Small intestine (tissue), 7 donors: Measurements from ENCODE around the gene PRKN. TPM values are rescaled to one million over a fixed set of nuclear protein-coding genes. Genes with fewer than 3 reads are reported as not detected.

ENCODE experiments used
- DNase-seq, 2 donors: peaks; one replicate each; pipeline versions ENCODE4 v3.0.0 to v3.0.0-alpha.2; 2013
- FAIRE-seq: peaks from 2 replicates; lab custom pipeline; 2012; peaks lifted over from hg19 to GRCh38; lab: Jason Lieb, UNC
- H3K27ac ChIP-seq, 3 donors: one replicate each; pipeline ENCODE4 v1.5.1; 2013; ENCODE audit warnings: low read length in 2 of 3, mild to moderate bottlenecking in 2 of 3, control low read depth in 1 of 3, inconsistent platforms in 1 of 3, low read depth in 1 of 3, moderate library complexity in 1 of 3
- H3K27me3 ChIP-seq, 3 donors: one replicate each; pipeline ENCODE4 v1.6.1; 2013; ENCODE audit warnings: low read length in 3 of 3, inconsistent platforms in 1 of 3; ENCODE audit not compliant: control insufficient read depth in 3 of 3, insufficient read depth in 3 of 3
- H3K36me3 ChIP-seq, 3 donors: one replicate each; pipeline ENCODE4 v1.6.1; 2013; ENCODE audit warnings: low read length in 3 of 3, inconsistent platforms in 1 of 3, low read depth in 1 of 3, mild to moderate bottlenecking in 1 of 3, moderate library complexity in 1 of 3; ENCODE audit not compliant: control insufficient read depth in 3 of 3, insufficient read depth in 2 of 3
- H3K4me1 ChIP-seq, 3 donors: one replicate each; pipeline ENCODE4 v1.6.1; 2013; ENCODE audit warnings: low read length in 2 of 3, inconsistent platforms in 1 of 3, low read depth in 1 of 3, mild to moderate bottlenecking in 1 of 3, moderate library complexity in 1 of 3; ENCODE audit not compliant: control insufficient read depth in 3 of 3, insufficient read depth in 2 of 3
- H3K4me3 ChIP-seq, 3 donors: one replicate each; pipeline ENCODE4 v1.5.1; 2013; ENCODE audit warnings: low read length in 3 of 3, control low read depth in 1 of 3, inconsistent platforms in 1 of 3, low read depth in 1 of 3, mild to moderate bottlenecking in 1 of 3, moderate library complexity in 1 of 3
- H3K9me3 ChIP-seq, 2 donors: one replicate each; pipeline ENCODE4 v1.6.1; 2013; ENCODE audit warnings: low read depth in 1 of 2, low read length in 1 of 2; ENCODE audit not compliant: control insufficient read depth in 2 of 2, insufficient read depth in 1 of 2
- WGBS, 3 donors: extraction: QIAGEN DNeasy Blood & Tissue Kit; methylation state at CpG; one replicate each; pipeline ENCODE4 v1.1.7; 2013; 5-methylcytosine and 5-hydroxymethylcytosine counted together
- polyA plus RNA-seq, 4 donors: library from polyadenylated mRNA; stranded (reverse) in 3 of 4; unstranded in 1 of 4; fragments of 200-250 nt in 3 of 4; fragments of 120-200 nt in 1 of 4; gene quantifications; one replicate each; pipeline versions ENCODE4 v1.2.1 to v1.2.3, GENCODE V29; 2013
- donor health status: healthy with polysubstance abuse.
- donor health status: control.
- donor health status: control.
- donor health status: Bipolar disorder and iron deficiency.
- donor health status: healthy.

PRKN gene
- polyA plus RNA-seq, 4 donors: 0.27 to 2.3 (median 1.0) TPM

DNA sequence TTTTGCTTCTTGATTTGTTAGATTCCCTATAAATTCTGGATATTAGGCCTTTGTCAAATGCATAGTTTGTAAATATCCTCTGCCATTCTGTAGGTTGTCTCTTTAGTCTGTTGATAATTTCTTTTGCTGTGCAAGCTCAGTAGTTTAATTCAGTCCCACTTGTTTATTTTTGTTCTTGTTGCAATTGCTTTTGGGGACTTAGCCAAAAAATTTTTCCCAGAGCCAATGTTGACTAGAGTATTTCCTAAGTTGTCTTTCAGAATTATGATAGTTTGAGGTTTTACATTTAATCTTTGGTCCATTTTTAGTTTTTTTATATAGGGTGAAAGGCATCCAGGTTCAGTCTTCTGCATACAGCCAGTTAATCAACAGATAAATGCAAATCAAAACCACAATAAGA, 96.0 kb downstream of the PRKN start:
- DNase-seq (no peak), FAIRE-seq (no peak)
- Histone ChIP-seq H3K4me1 (no peaks in the 10 kb centered on the region), H3K27ac (no peak overlapping the region), H3K4me3 (no peak overlapping the region), H3K36me3 (no peaks in the 10 kb centered on the region), H3K27me3 (no peaks in the 10 kb centered on the region), H3K9me3 (no peaks in the 10 kb centered on the region)

- H3K27me3 ChIP-seq: no peaks in the 10 kb centered on the region
- no peak overlapping the region for H3K27ac ChIP-seq
- H3K4me1 ChIP-seq: no peaks in the 10 kb centered on the region
- DNase-seq (no peak), FAIRE-seq (no peak)
- no peak overlapping the region for H3K4me3 ChIP-seq
- WGBS, 3 donors: 94 to 96% (median 94%) methylated on average over 5 of the region's 5 CpGs
- no peaks in the 10 kb centered on the region for H3K36me3 ChIP-seq
- H3K9me3 ChIP-seq: no peaks in the 10 kb centered on the region
Measured at GRCh38 chr6:162630069-162630468, 97.5 kb downstream of the PRKN start.

GRCh38 chr6:162627825-162628224, 99.7 kb downstream of the PRKN start:
- Histone ChIP-seq H3K4me1 (no peaks in the 10 kb centered on the region), H3K4me3 (no peak overlapping the region), H3K27ac (no peak overlapping the region), H3K27me3 (no peaks in the 10 kb centered on the region), H3K9me3 (no peaks in the 10 kb centered on the region), H3K36me3 (no peaks in the 10 kb centered on the region)
- 76 to 86% (median 85%) methylated on average over 5 of the region's 5 CpGs for WGBS, 3 donors
- FAIRE-seq: no peak
- no peak for DNase-seq

DNA sequence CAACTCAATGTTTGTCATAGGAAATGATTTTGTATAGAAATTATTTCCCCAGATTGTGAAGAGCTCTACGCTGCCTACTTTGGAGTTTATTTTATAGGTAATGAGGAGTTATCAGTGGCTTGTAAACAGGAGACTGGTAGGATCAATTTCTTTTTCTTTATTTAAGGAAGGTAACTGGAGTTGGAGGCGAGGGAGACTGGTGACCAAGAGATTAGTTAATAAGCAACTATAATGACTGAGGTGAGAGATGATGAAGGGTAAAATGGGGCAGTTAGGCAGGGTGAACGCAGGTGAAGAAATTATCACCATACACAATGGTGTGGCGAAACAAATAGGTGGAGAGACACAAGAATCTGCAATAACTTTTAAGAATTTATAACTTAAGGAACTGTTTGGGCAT, 100.2 kb downstream of the PRKN start:
- H3K36me3 ChIP-seq: no peaks in the 10 kb centered on the region
- H3K9me3 ChIP-seq: no peaks in the 10 kb centered on the region
- H3K27me3 ChIP-seq: no peaks in the 10 kb centered on the region
- DNase-seq: peak; percentile 7 to 9
- H3K4me3 ChIP-seq: no peak overlapping the region
- WGBS, 3 donors: 48 to 59% (median 53%) methylated on average over 4 of the region's 4 CpGs
- FAIRE-seq: no peak
- no peaks in the 10 kb centered on the region for H3K4me1 ChIP-seq
- H3K27ac ChIP-seq: no peak overlapping the region

DNA sequence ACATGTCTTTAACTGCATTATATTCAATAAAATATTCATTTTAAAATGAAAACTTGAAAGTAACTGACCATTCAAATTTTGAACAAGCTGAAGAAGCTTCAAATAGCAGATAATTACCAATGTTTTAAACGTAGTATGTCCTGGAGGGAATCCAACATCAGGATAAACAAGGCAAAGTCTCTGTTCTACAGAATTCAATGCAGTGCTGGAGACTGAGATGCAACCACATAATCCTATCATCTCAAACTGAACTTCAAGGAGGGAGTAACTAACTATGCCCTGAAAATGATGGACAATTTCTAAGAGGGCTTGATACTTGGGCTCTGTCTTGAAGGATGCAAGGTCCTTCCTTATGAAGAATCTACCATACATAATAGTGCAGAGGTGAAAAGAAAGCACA, 100.7 kb downstream of the PRKN start:
- Histone ChIP-seq H3K27ac (no peak overlapping the region), H3K9me3 (no peaks in the 10 kb centered on the region), H3K4me3 (no peak overlapping the region), H3K36me3 (no peaks in the 10 kb centered on the region), H3K27me3 (no peaks in the 10 kb centered on the region), H3K4me1 (no peaks in the 10 kb centered on the region)
- DNase-seq (no peak), FAIRE-seq (no peak)
- WGBS, 3 donors: 34 to 42% (median 38%) methylated on average over 1 of the region's 1 CpG

- Histone ChIP-seq H3K4me3 (no peak overlapping the region), H3K9me3 (no peaks in the 10 kb centered on the region), H3K27ac (no peak overlapping the region), H3K36me3 (no peaks in the 10 kb centered on the region), H3K27me3 (no peaks in the 10 kb centered on the region), H3K4me1 (no peaks in the 10 kb centered on the region)
- WGBS, 3 donors: 59 to 69% (median 62%) methylated on average over 5 of the region's 5 CpGs
- DNase-seq: peak in 1 of 2 donors; percentile 8
- no peak for FAIRE-seq
Measured at GRCh38 chr6:162625846-162626540, 101.6 kb downstream of the PRKN start.

GRCh38 chr6:162622572-162622971, 105.0 kb downstream of the PRKN start:
- H3K4me3 ChIP-seq: no peak overlapping the region
- no peaks in the 10 kb centered on the region for H3K36me3 ChIP-seq
- FAIRE-seq (no peak), DNase-seq (no peak)
- no peaks in the 10 kb centered on the region for H3K27me3 ChIP-seq
- H3K27ac ChIP-seq: no peak overlapping the region
- H3K4me1 ChIP-seq: no peaks in the 10 kb centered on the region
- no peaks in the 10 kb centered on the region for H3K9me3 ChIP-seq
- 73 to 80% (median 75%) methylated on average over 5 of the region's 5 CpGs for WGBS, 3 donors

DNA sequence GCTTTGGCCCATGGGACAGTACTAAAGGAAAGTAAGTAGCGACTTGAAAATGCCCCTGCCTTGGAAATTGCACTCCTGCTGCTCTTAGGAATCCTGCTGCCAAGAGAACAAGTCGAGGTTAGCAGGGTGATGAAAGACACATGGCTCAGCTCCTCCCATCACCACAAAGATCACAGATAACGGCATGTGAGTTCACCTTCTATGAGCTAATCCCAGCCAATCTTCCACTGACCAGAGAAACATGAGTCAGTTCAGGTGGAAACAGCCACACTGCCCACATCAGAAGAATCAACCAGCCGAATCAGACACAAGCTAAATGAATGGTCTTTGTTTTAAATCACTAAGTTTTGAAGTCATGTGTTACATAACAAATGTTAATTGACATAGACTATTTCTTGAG, 106.3 kb downstream of the PRKN start:
- no peaks in the 10 kb centered on the region for H3K9me3 ChIP-seq
- peak; percentile 8 to 42 for DNase-seq
- FAIRE-seq: no peak
- H3K4me1 ChIP-seq: no peaks in the 10 kb centered on the region
- WGBS, 3 donors: 57 to 65% (median 59%) methylated on average over 4 of the region's 4 CpGs
- H3K4me3 ChIP-seq: no peak overlapping the region
- no peaks in the 10 kb centered on the region for H3K27me3 ChIP-seq
- no peaks in the 10 kb centered on the region for H3K36me3 ChIP-seq
- H3K27ac ChIP-seq: no peak overlapping the region

GRCh38 chr6:162620073-162620472, 107.5 kb downstream of the PRKN start:
- WGBS, 3 donors: 79 to 84% (median 82%) methylated on average over 2 of the region's 2 CpGs
- FAIRE-seq: no peak

More at GRCh38 chr6:162620073-162620472, 107.5 kb downstream of the PRKN start:
- no peak overlapping the region for H3K27ac ChIP-seq
- no peak for DNase-seq
- H3K9me3 ChIP-seq: no peaks in the 10 kb centered on the region
- H3K36me3 ChIP-seq: no peaks in the 10 kb centered on the region
- no peaks in the 10 kb centered on the region for H3K4me1 ChIP-seq
- no peak overlapping the region for H3K4me3 ChIP-seq
- H3K27me3 ChIP-seq: no peaks in the 10 kb centered on the region
